A172 (cell line): ENCODE data around the gene KRIT1. TPM values are rescaled to one million over a fixed set of nuclear protein-coding genes. Genes with fewer than 3 reads are reported as not detected.

Experiments
- DNase-seq: peaks from one replicate; pipeline ENCODE4 v3.0.0-alpha.2; 2015; ENCODE audit warnings: low spot score
- total RNA-seq: library from RNA; depleted of rRNA; stranded (reverse); fragments of >200 nt; shearing (Covaris generic); gene quantifications from 2 replicates; pipeline ENCODE4 v1.2.3, GENCODE V29; 2014; rRNA removed

Gene KRIT1
- total RNA-seq: 41.2 and 50.4 TPM in 2 replicates

- DNase-seq: peak; percentile 72
Measured at GRCh38 chr7:92245487-92246359, at the start of gene KRIT1, which contains the start of gene ANKIB1. Gene KRIT1, minus strand, starts transcription at chr7:92245914. Its CDS starts 3,779 bp downstream, at chr7:92242135. Gene ANKIB1, plus strand, starts transcription at chr7:92245974. Its CDS starts 49,005 bp downstream, at chr7:92294979.

GRCh38 chr7:92295391-92295790, 49.7 kb upstream of the KRIT1 start:
- no peak for DNase-seq

GRCh38 chr7:92293896-92294590, 48.3 kb upstream of the KRIT1 start:
- DNase-seq: no peak

- no peak for DNase-seq
Measured at GRCh38 chr7:92292981-92293380, 47.3 kb upstream of the KRIT1 start.

GRCh38 chr7:92289321-92289720, 43.6 kb upstream of the KRIT1 start:
- no peak for DNase-seq

GRCh38 chr7:92282930-92283329, 37.2 kb upstream of the KRIT1 start:
- no peak for DNase-seq

- no peak for DNase-seq
Measured at GRCh38 chr7:92282221-92282814, 36.6 kb upstream of the KRIT1 start.

GRCh38 chr7:92281031-92281430, 35.3 kb upstream of the KRIT1 start:
- no peak for DNase-seq

- no peak for DNase-seq
Measured at GRCh38 chr7:92279396-92280031, 33.8 kb upstream of the KRIT1 start.

GRCh38 chr7:92276460-92276864, 30.7 kb upstream of the KRIT1 start:
- DNase-seq: no peak

- no peak for DNase-seq
Measured at GRCh38 chr7:92275327-92275726, 29.6 kb upstream of the KRIT1 start.

- no peak for DNase-seq
Measured at GRCh38 chr7:92268921-92269320, 23.2 kb upstream of the KRIT1 start.

- DNase-seq: no peak
Measured at GRCh38 chr7:92266415-92267241, 20.9 kb upstream of the KRIT1 start.

GRCh38 chr7:92260248-92260781, 14.6 kb upstream of the KRIT1 start:
- DNase-seq: peak; percentile 57

- no peak for DNase-seq
Measured at GRCh38 chr7:92259610-92260247, 14.0 kb upstream of the KRIT1 start.

- DNase-seq: no peak
Measured at GRCh38 chr7:92259062-92259461, 13.3 kb upstream of the KRIT1 start.

- DNase-seq: peak; percentile 89
Measured at GRCh38 chr7:92255308-92255707, 9.6 kb upstream of the KRIT1 start.

GRCh38 chr7:92254800-92255199, 9.1 kb upstream of the KRIT1 start:
- peak; percentile 40 for DNase-seq

- DNase-seq: no peak
Measured at GRCh38 chr7:92253251-92253650, 7.5 kb upstream of the KRIT1 start.

- no peak for DNase-seq
Measured at GRCh38 chr7:92251181-92251580, 5.5 kb upstream of the KRIT1 start.
